ENCODE measurements around the gene YIPF6.

The YIPF6 gene

GRCh38 chrX:68462653-68463052 lies 36.2 kb upstream of the YIPF6 start:
- peak; percentile 42 for TF ChIP-seq CTCF (IDR thresholded peaks at IDR 0.05)

- no peak for TF ChIP-seq CTCF (IDR thresholded peaks at IDR 0.05)
These were observed 35.0 kb upstream of the YIPF6 start for GRCh38 chrX:68463880-68464279.

GRCh38 chrX:68464796-68465195 lies 34.1 kb upstream of the YIPF6 start:
- TF ChIP-seq CTCF (IDR thresholded peaks at IDR 0.05), result no peak

- TF ChIP-seq CTCF (IDR thresholded peaks at IDR 0.05), result no peak
These were observed 17.9 kb upstream of the YIPF6 start for GRCh38 chrX:68480969-68481368.

GRCh38 chrX:68487254-68487653 lies 11.6 kb upstream of the YIPF6 start:
- TF ChIP-seq CTCF (IDR thresholded peaks at IDR 0.05), result no peak

- TF ChIP-seq CTCF (IDR thresholded peaks at IDR 0.05), result no peak
These were observed 10.9 kb upstream of the YIPF6 start for GRCh38 chrX:68487924-68488323.

- TF ChIP-seq CTCF (IDR thresholded peaks at IDR 0.05), result no peak
These were observed 10.2 kb upstream of the YIPF6 start for GRCh38 chrX:68488657-68489056.

GRCh38 chrX:68490644-68491043 lies 8.2 kb upstream of the YIPF6 start:
- peak; percentile 17; the same call in 1 of the 2 replicates for TF ChIP-seq CTCF (IDR thresholded peaks at IDR 0.05)
